H7 (cell line): ENCODE results near the gene SLC36A3. TPM values are rescaled to one million over a fixed set of nuclear protein-coding genes. Genes with fewer than 3 reads are reported as not detected.
"Not testable (repeated sequence)": the region's sequence is repeated elsewhere in the genome, so short reads cannot be mapped to it uniquely, and the experiment has no call there.

Experiments
- DNase-seq: peaks from one replicate; pipeline ENCODE4 v3.0.0; 2012
- H3K27me3 ChIP-seq: 2 replicates; pipeline ENCODE4 v1.6.0; 2011; ENCODE audit warnings: mild to moderate bottlenecking, low read length; ENCODE audit not compliant: control insufficient read depth, insufficient read depth
- H3K36me3 ChIP-seq: replicated peaks from 2 replicates; pipeline ENCODE4 v1.5.1; 2011; ENCODE audit warnings: low read length; ENCODE audit not compliant: control insufficient read depth, insufficient read depth
- H3K4me3 ChIP-seq: 2 replicates; pipeline ENCODE4 v1.5.1; 2011; ENCODE audit warnings: low read depth, mild to moderate bottlenecking, control low read depth, low read length, moderate library complexity; ENCODE audit not compliant: insufficient read depth
- total RNA-seq: library from RNA; depleted of rRNA; stranded (reverse); fragments of >200 nt; shearing (Covaris generic); gene quantifications from 2 replicates; pipeline ENCODE4 v1.2.3, GENCODE V29; 2014

Gene SLC36A3
- total RNA-seq, 1 experiment from 2014 or later: not detected

GRCh38 chr5:151259931-151260330 is 43.6 kb downstream of the SLC36A3 start:
- Histone ChIP-seq H3K4me3 (no peak overlapping the region), H3K36me3 (no peaks in the 10 kb centered on the region), H3K27me3 (no peaks in the 10 kb centered on the region)
- no peak for DNase-seq

- DNase-seq: no peak
- no peaks in the 10 kb centered on the region for H3K36me3 ChIP-seq
- H3K4me3 ChIP-seq: no peak overlapping the region
- no peaks in the 10 kb centered on the region for H3K27me3 ChIP-seq
Observed at GRCh38 chr5:151258816-151259215, 44.8 kb downstream of the SLC36A3 start.

- H3K36me3 ChIP-seq: no peaks in the 10 kb centered on the region
- no peak overlapping the region for H3K4me3 ChIP-seq
- no peaks in the 10 kb centered on the region for H3K27me3 ChIP-seq
- no peak for DNase-seq
Observed at GRCh38 chr5:151258201-151258611, 45.4 kb downstream of the SLC36A3 start.

GRCh38 chr5:151257731-151258181 is 45.8 kb downstream of the SLC36A3 start:
- DNase-seq: no peak
- Histone ChIP-seq H3K27me3 (no peaks in the 10 kb centered on the region), H3K4me3 (no peak overlapping the region), H3K36me3 (no peaks in the 10 kb centered on the region)

GRCh38 chr5:151255621-151256286 is 47.8 kb downstream of the SLC36A3 start:
- DNase-seq: no peak

GRCh38 chr5:151254990-151255389 is 48.6 kb downstream of the SLC36A3 start:
- not testable (repeated sequence) for H3K4me3 ChIP-seq, H3K27me3 ChIP-seq, DNase-seq, H3K36me3 ChIP-seq

More at GRCh38 chr5:151255621-151256286, 47.8 kb downstream of the SLC36A3 start:
- no peaks in the 10 kb centered on the region for H3K36me3 ChIP-seq
- H3K4me3 ChIP-seq: no peak overlapping the region
- H3K27me3 ChIP-seq: no peaks in the 10 kb centered on the region

GRCh38 chr5:151254556-151254955 is 49.0 kb downstream of the SLC36A3 start:
- H3K36me3 ChIP-seq: no peaks in the 10 kb centered on the region
- no peaks in the 10 kb centered on the region for H3K27me3 ChIP-seq
- no peak overlapping the region for H3K4me3 ChIP-seq
- no peak for DNase-seq

- Histone ChIP-seq H3K27me3 (no peaks in the 10 kb centered on the region), H3K36me3 (no peaks in the 10 kb centered on the region), H3K4me3 (peak overlapping the region; percentile 69)
- no peak for DNase-seq
Observed at GRCh38 chr5:151253605-151253950, 50.0 kb downstream of the SLC36A3 start.

GRCh38 chr5:151252762-151253604 is 50.6 kb downstream of the SLC36A3 start, which contains the start of gene GM2A:
Gene GM2A (plus strand): TSS chr5:151253185. CDS start chr5:151253217, 32 bp downstream.
- Histone ChIP-seq H3K27me3 (no peaks in the 10 kb centered on the region), H3K36me3 (no peaks in the 10 kb centered on the region), H3K4me3 (peak within 1 kb of the TSS; percentile 69)
- DNase-seq: peak; percentile 99

GRCh38 chr5:151251621-151252020 is 51.9 kb downstream of the SLC36A3 start:
- H3K4me3 ChIP-seq: no peak overlapping the region
- no peaks in the 10 kb centered on the region for H3K27me3 ChIP-seq
- DNase-seq: no peak
- no peaks in the 10 kb centered on the region for H3K36me3 ChIP-seq

GRCh38 chr5:151251001-151251551 is 52.5 kb downstream of the SLC36A3 start:
- Histone ChIP-seq H3K27me3 (no peaks in the 10 kb centered on the region), H3K36me3 (no peaks in the 10 kb centered on the region), H3K4me3 (no peak overlapping the region)
- DNase-seq: no peak

GRCh38 chr5:151250346-151251000 is 53.1 kb downstream of the SLC36A3 start:
- H3K27me3 ChIP-seq: no peaks in the 10 kb centered on the region
- no peak for DNase-seq
- no peak overlapping the region for H3K4me3 ChIP-seq
- H3K36me3 ChIP-seq: no peaks in the 10 kb centered on the region

- no peak overlapping the region for H3K4me3 ChIP-seq
- no peak for DNase-seq
- H3K36me3 ChIP-seq: no peaks in the 10 kb centered on the region
- no peaks in the 10 kb centered on the region for H3K27me3 ChIP-seq
Observed at GRCh38 chr5:151249281-151249680, 54.3 kb downstream of the SLC36A3 start.

GRCh38 chr5:151248651-151249050 is 54.9 kb downstream of the SLC36A3 start:
- Histone ChIP-seq H3K36me3 (no peaks in the 10 kb centered on the region), H3K27me3 (no peaks in the 10 kb centered on the region), H3K4me3 (no peak overlapping the region)
- DNase-seq: no peak
